PC-9 (cell line): Measurements from ENCODE around the gene TMEM119. TPM values are rescaled to one million over a fixed set of nuclear protein-coding genes. Genes with fewer than 3 reads are reported as not detected.
A peak's percentile ranks its signal among the peaks of the same experiment; 100 is the strongest.

Experiments used
- BruUV-seq: library from RNA; stranded (reverse); fragments of 400-500 nt; replicated peaks from 2 replicates; lab custom pipeline; 2021; lab: Mats Ljungman, UMichigan
- CTCF ChIA-PET: fragments of 300-600 bp; sonication (Branson Sonifier 250); formaldehyde crosslinking; loops from one replicate; lab custom pipeline; 2022; ENCODE audit warnings: antibody characterized with exemption; lab: Charles Lee
- POLR2A ChIA-PET: fragments of 300-600 bp; sonication (Branson Sonifier 250); formaldehyde crosslinking; loops from one replicate; lab custom pipeline; 2022; ENCODE audit warnings: antibody characterized with exemption; ENCODE audit not compliant: unreplicated experiment; lab: Charles Lee
- DNase-seq, 2 experiments: peaks; one replicate each; pipeline versions ENCODE4 v3.0.0 to v3.0.0-alpha.2; 2015 to 2022; ENCODE audit warnings: mixed read lengths in 1 of 2
- H2AFZ ChIP-seq: fragments of 200-600 bp; sonication (generic); 2 replicates; pipeline ENCODE4 v1.8.1; 2017; ENCODE audit warnings: antibody characterized with exemption
- H3F3A ChIP-seq: fragments of 200-600 bp; sonication (generic); 2 replicates; pipeline ENCODE4 v1.8.1; 2017; ENCODE audit warnings: antibody characterized with exemption, mild to moderate bottlenecking, low read depth; ENCODE audit not compliant: insufficient read depth
- H3K27ac ChIP-seq: fragments of 200-600 bp; sonication (generic); 2 replicates; pipeline ENCODE4 v1.6.1; 2016; ENCODE audit warnings: mixed run types
- H3K27me3 ChIP-seq: fragments of 200-600 bp; sonication (generic); 2 replicates; pipeline ENCODE4 v1.6.1; 2016; ENCODE audit warnings: low read depth, mixed run types; ENCODE audit not compliant: insufficient read depth
- H3K36me3 ChIP-seq: fragments of 200-600 bp; sonication (generic); 2 replicates; pipeline ENCODE4 v1.6.1; 2016; ENCODE audit warnings: low read depth, mixed run types
- H3K4me1 ChIP-seq: fragments of 200-600 bp; sonication (generic); replicated peaks from 2 replicates; pipeline ENCODE4 v1.6.1; 2016; ENCODE audit warnings: mixed run types; ENCODE audit not compliant: insufficient read depth
- H3K4me2 ChIP-seq: fragments of 200-600 bp; sonication (generic); 2 replicates; pipeline ENCODE4 v1.6.1; 2017; ENCODE audit warnings: mixed run types
- H3K4me3 ChIP-seq: fragments of 200-600 bp; sonication (generic); 2 replicates; pipeline ENCODE4 v1.6.1; 2016; ENCODE audit warnings: mixed run types
- H3K79me2 ChIP-seq: fragments of 200-600 bp; sonication (generic); 2 replicates; pipeline ENCODE4 v1.6.1; 2017; ENCODE audit warnings: low read depth, mixed run types
- H3K9me2 ChIP-seq: fragments of 200-600 bp; sonication (generic); 2 replicates; pipeline ENCODE4 v1.8.1; 2017; ENCODE audit warnings: mild to moderate bottlenecking; ENCODE audit not compliant: insufficient read depth
- H3K9me3 ChIP-seq: fragments of 200-600 bp; sonication (generic); 2 replicates; pipeline ENCODE4 v1.8.1; 2016; ENCODE audit warnings: low read depth; ENCODE audit not compliant: insufficient read depth
- H4K20me1 ChIP-seq: fragments of 200-600 bp; sonication (generic); 2 replicates; pipeline ENCODE4 v1.8.1; 2017; ENCODE audit not compliant: insufficient read depth
- EZH2 ChIP-seq: fragments of 200-600 bp; sonication (generic); IDR thresholded peaks from 2 replicates; pipeline ENCODE4 v1.8.0; 2017; ENCODE audit warnings: antibody characterized with exemption, low read depth
- intact Hi-C: fragments of 100-400 bp; cut with micrococcal nuclease; formaldehyde crosslinking; loops from one replicate; pipeline ENCODE4 v1.10.0; 2022; ENCODE audit not compliant: unreplicated experiment
- total RNA-seq: library from RNA; stranded (reverse); gene quantifications from 2 replicates; pipeline ENCODE4 v1.2.3, GENCODE V29; 2021
- TF ChIP-seq, protein P1 (sequence below): fragments of 200-600 bp; sonication (generic); conservative IDR thresholded peaks from 2 replicates; pipeline ENCODE4 v1.6.1; 2017; ENCODE audit warnings: mixed run types, antibody characterized with exemption, mild to moderate bottlenecking, moderate library complexity

The TMEM119 gene
- total RNA-seq, 1 experiment from 2014 or later: not detected

DNA sequence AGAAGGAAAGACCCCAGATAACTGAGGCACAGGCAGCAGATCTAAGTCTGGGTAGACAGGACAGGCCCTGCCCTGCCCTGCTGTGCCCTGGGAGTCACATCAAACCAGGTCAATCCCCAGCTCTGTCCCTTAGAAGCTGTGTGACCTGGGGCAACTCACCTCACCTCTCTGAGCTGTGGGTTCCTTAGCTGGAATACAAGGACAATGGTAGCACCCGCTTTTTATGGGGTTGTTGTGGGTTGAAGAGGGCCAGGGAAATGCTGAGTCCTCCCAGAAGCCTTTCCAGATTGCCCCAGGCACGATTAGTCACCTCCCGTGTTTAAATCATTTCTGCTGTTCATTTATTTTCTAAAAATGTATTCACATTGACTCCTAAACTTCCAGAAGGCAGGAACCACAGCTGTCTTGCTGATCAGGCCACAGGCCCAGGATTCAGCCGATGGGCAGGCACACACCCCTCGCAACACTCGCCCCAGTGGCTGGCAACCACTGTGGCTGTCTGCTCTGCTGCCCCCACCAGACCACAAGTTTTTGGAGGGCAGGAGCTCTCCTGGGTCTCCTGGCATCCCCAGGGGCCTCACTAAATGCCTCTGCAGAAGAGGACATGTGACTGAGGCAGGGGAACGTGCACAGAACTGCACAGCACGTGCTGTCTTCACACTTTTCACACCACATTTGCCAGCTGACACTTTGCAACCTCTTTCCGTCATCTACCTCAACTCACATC is 32.8 kb upstream of the TMEM119 start:
- Histone ChIP-seq H3F3A (peaks cover 30% of the 10 kb centered on the region), H4K20me1 (no peaks in the 10 kb centered on the region), H3K27ac (peak overlapping the region; percentile 40; the same call in 1 of the 2 replicates), H3K79me2 (no peaks in the 10 kb centered on the region), H3K9me2 (no peaks in the 10 kb centered on the region), H3K9me3 (no peaks in the 10 kb centered on the region), H3K4me3 (no peak overlapping the region), H3K4me2 (peak overlapping the region; percentile 62), H3K27me3 (no peaks in the 10 kb centered on the region), H2AFZ (no peak overlapping the region), H3K36me3 (no peaks in the 10 kb centered on the region), H3K4me1 (peaks cover 38% of the 10 kb centered on the region)
- intact Hi-C loops: no loop called here
- BruUV-seq: no TSS peak
- TF ChIP-seq, protein P1, sequence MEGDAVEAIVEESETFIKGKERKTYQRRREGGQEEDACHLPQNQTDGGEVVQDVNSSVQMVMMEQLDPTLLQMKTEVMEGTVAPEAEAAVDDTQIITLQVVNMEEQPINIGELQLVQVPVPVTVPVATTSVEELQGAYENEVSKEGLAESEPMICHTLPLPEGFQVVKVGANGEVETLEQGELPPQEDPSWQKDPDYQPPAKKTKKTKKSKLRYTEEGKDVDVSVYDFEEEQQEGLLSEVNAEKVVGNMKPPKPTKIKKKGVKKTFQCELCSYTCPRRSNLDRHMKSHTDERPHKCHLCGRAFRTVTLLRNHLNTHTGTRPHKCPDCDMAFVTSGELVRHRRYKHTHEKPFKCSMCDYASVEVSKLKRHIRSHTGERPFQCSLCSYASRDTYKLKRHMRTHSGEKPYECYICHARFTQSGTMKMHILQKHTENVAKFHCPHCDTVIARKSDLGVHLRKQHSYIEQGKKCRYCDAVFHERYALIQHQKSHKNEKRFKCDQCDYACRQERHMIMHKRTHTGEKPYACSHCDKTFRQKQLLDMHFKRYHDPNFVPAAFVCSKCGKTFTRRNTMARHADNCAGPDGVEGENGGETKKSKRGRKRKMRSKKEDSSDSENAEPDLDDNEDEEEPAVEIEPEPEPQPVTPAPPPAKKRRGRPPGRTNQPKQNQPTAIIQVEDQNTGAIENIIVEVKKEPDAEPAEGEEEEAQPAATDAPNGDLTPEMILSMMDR: no peak
- no peak for TF ChIP-seq EZH2
- ChIA-PET CTCF (interaction anchor here (0.7 kb wide), 1 partner anchor 74 kb away, joined by 4 read pairs; no protein-coding TSS in a partner anchor), POLR2A (interaction anchor here (0.5 to 0.7 kb wide), 3 partner anchors 15 to 68 kb away, joined by 3 to 7 read pairs (median 6); partner anchors contain the start of gene ISCU)
- peak; percentile 49 to 74 for DNase-seq

DNA sequence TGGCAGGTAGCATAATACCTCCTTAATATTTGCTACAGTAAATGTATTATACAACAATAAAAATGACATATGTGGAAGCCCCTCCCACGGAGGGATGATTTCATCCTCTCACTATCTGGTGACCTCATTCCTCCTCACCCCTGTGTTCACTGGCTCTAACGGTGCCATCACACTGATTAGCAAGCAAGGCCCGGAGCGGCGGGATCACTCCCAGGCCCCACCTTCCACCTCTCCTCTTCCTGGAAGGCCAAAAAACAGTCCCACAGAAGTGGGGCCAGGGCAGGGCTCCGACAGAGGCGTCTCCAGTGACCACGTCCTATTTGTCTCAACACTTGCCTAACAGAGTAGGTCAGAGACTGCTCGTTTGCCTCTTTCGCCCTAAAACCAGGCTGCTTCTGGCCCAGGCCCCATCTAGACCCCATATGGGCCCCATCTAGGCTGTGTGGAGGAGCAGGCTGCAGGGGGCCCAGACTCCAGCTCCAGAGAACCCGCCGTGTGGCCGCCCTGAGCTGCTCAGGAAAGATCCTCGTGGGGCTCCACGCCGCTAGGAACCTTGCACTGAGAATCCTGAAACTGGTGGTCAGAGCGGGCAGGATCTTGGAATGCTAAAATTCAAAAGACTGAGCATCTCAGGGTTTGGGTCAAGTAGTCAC is 32.1 kb upstream of the TMEM119 start:
- Histone ChIP-seq H4K20me1 (no peaks in the 10 kb centered on the region), H3K9me3 (no peaks in the 10 kb centered on the region), H3K9me2 (no peaks in the 10 kb centered on the region), H3K4me1 (peaks cover 38% of the 10 kb centered on the region), H3K36me3 (no peaks in the 10 kb centered on the region), H3K4me2 (peak overlapping the region; percentile 62), H3K79me2 (no peaks in the 10 kb centered on the region), H3K27me3 (no peaks in the 10 kb centered on the region), H2AFZ (no peak overlapping the region), H3K27ac (peak overlapping the region; percentile 40; the same call in 1 of the 2 replicates), H3K4me3 (no peak overlapping the region), H3F3A (peaks cover 28% of the 10 kb centered on the region)
- TSS peak; percentile 86 for BruUV-seq
- TF ChIP-seq, protein P1: no peak
- no peak for TF ChIP-seq EZH2
- ChIA-PET CTCF (interaction anchor here (1.0 kb wide), 1 partner anchor 11 kb away, joined by 4 read pairs; no protein-coding TSS in a partner anchor), POLR2A (interaction anchor here (0.5 kb wide), 1 partner anchor 875 kb away, joined by 4 read pairs; no protein-coding TSS in a partner anchor)
- intact Hi-C loops: loop anchor here (2.0 kb wide), 1 partner anchor 15 kb away; no protein-coding TSS in a partner anchor
- peak; percentile 58 for DNase-seq

DNA sequence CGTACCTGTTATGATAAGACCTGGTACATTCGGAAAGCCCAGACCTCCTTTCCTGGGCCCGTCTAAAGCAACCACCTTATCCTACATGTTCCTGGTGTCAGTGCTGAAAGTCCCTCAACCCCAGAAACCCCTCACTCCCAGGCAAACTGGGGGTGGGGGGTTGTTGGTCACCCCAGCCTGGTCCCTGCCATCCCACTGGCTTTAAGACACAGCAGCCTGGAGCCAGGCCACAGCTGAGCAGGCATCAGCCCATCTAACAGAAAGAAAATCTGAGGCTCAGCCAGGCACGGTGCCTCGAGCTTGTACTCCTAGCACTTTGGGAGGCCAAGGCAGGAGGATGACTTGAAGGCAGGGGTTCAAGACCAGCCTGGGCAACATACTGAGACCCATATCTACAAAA is 31.3 kb upstream of the TMEM119 start:
- H3K4me1 ChIP-seq: peaks cover 38% of the 10 kb centered on the region
- DNase-seq: no peak
- ChIA-PET POLR2A (interaction anchor here (0.5 kb wide), 1 partner anchor 874 kb away, joined by 4 read pairs; no protein-coding TSS in a partner anchor), CTCF (interaction anchor here (1.0 kb wide), 1 partner anchor 12 kb away, joined by 4 read pairs; no protein-coding TSS in a partner anchor)
- no peak overlapping the region for H3K27ac ChIP-seq
- peaks cover 28% of the 10 kb centered on the region for H3F3A ChIP-seq
- H3K9me2 ChIP-seq: no peaks in the 10 kb centered on the region
- no peaks in the 10 kb centered on the region for H4K20me1 ChIP-seq
- H3K4me3 ChIP-seq: no peak overlapping the region
- BruUV-seq: TSS peak; percentile 30
- no peaks in the 10 kb centered on the region for H3K79me2 ChIP-seq
- H3K36me3 ChIP-seq: no peaks in the 10 kb centered on the region
- H3K9me3 ChIP-seq: no peaks in the 10 kb centered on the region
- no peak overlapping the region for H2AFZ ChIP-seq
- TF ChIP-seq EZH2: no peak
- TF ChIP-seq, protein P1: no peak
- intact Hi-C loops: loop anchor here (2.0 kb wide), 1 partner anchor 16 kb away; no protein-coding TSS in a partner anchor
- H3K27me3 ChIP-seq: no peaks in the 10 kb centered on the region
- peak overlapping the region; percentile 62 for H3K4me2 ChIP-seq
